NOMO-1 (cell line): ENCODE results near the gene TMEM86B.
"Not testable (repeated sequence)": the region's sequence is repeated elsewhere in the genome, so short reads cannot be mapped to it uniquely, and the experiment has no call there.

Source experiments
- DNase-seq, 2 experiments: peaks; one replicate each; lab custom pipeline; 2025; ENCODE audit not compliant: unreplicated experiment in 2 of 2; lab: John Stamatoyannopoulos, UW

The TMEM86B gene

DNA sequence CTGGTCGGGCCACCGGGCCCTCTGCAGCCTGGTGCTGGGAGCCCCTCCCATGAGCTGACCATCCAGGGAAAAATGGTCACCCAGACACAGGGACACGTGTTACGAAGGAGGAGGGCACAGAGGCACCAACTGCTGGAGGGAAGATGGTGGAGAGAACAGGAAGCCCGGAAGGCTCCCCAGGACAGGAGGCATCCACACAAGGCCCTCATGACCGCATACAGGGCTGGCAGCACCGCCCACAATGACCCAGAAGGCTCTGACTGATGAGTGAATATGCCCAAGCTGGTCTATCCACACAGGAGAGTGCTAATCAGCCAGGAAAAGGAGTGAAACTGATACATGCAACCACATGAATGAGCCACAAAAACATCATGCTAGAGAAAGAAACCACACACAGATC lies 14.0 kb upstream of the TMEM86B start:
- DNase-seq = no peak

DNA sequence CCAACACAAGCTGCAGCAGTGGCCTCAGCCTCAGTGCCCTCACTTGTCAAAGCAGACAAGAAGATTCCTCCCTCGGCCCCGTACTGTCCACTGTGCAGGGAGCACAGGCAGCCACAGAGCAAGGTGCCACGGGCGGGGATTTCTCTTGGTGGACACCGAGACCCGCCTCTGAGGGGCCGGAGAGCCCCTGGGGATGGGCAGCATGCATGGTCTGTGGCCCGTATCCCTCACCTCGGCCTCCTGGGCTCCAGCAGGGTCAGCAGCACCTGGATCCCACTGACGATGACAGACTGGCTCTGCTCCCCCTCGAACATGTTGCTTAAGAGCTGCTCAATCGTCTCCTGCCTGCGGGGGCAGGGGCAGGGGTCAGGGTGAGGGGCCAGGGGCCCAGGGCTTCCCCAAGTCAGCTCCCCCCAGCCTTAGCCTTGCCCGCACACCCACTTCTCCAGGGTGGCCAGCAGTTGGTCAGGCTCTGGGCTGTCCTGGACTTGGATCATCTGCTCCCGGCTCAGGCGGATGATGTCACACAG lies 13.4 kb upstream of the TMEM86B start:
- DNase-seq = no peak

DNA sequence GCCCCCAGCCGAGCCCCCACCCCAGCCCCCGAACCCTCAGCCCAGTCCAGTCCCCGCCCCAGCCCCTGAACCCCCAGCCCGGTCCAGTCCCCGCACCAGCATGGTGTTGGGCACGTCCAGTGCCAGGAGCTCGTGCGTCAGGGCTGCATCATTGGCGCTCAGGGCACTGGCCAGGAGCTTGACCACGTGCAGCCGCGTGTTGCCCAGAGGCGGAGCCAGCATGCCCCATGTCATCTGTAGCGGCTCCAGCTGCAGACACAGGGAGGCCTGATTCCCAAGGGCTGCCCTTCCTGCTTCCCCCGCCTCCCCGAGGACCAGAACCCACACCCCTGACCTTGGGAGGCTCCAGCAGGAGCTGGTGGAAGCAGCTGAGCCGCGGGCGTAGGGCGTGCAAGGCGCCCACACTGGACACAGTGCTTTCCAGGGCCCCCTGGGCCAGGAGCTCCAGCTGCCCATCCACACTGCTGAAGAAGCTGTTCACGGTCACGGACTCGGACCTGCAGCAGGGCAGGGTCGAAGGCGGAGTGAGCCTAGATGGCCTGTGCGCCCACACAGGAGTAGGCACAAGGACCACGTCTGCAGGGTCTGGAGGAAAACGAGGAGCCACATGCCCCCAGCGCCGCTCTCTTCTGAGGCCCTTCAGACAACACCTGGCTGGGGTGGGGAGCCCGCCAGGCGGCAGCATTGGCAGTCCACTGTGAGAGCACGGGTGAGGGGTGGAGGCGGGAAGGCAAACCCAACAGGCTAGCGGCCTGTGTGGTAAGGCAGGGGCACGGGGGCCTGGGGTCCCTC lies 12.8 kb upstream of the TMEM86B start:
- no peak for DNase-seq

DNA sequence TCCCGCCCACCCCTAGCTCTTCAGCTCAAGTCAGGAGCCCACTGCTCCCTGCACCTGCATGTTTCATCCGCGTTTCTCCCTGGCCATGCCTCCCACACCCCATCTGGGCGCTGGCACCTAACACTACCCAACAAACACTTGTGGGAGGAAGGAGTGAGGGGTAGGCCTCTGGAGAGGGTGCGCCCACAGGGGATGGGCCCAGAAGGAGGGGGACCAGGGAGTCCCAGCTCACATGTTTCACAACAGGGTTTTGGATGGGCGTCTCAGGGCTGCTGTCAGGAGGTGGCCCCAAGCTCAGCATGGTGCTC lies 12.1 kb upstream of the TMEM86B start:
- DNase-seq = no peak

DNA sequence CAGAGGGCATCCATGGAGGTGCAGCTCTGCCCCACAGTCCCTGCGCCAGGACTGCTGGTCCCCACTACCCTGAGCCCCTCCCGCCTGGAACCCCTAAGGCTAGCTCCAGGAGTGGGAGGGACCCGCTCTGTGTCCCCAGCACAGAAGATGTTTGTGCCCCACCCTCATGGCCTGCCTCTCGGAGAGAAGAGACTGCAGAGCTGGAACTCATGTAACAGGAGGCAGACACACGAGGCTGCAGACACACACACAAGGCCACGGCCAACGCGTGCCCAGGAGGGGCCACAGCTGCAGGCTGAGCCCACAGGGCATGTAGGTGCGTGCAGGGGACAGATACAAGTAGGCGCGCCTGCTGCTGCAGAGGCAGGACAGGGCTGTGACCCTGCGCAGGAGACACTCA lies 10.4 kb upstream of the TMEM86B start:
- no peak for DNase-seq

DNA sequence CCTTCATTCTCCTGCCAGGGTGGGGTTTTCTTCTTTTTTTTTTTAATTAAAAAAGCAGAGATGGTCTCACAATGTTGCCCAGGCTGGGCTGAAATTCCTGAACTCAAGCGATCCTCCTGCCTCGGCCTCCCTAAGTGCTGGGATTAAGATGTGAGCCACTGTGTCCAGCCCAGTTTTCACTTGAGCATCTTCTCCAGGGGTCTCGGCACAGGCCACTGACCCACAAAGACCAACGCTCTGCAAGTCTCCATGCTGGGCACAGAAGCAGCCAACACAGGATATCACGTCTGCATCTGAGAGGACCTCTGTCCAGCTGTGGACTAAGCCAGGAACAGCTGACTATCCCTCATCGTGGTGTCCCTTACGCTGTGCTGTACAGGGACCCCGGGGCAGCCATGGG lies 9.5 kb upstream of the TMEM86B start:
- DNase-seq = no peak

DNA sequence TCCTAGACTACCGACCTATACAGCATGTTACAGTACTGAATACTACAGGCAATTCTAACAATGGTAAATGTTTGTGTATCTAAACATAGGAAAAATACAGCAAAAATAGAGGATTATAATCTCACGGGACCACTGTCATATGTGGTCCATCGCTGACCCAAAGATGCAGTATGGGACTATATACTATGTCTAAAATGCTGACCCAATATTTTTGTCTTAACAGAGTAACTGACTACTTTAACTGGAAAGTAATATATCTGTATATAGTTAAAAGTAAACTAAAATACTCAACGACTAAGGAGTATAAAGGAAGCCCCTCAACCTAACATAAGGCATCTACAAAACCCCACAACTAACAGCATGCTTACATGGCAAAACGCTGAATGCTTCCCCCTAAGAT lies 4.4 kb upstream of the TMEM86B start:
- DNase-seq = no peak

DNA sequence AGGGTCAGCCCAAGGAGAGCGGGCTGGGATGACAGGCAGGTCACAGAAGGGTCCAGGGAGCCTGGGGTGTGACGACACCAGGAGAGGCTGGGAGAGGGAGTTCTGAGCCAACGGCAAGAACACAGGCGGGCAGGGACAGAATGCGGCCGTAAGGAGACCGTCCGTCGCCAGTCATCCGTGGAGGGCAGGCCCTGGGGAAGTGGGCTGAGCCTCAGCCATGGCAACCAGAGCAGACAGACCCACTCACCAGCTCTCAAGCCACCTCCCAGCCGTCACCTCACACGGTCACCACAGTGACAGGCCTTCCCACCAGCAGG lies 3.7 kb upstream of the TMEM86B start:
- no peak for DNase-seq

DNA sequence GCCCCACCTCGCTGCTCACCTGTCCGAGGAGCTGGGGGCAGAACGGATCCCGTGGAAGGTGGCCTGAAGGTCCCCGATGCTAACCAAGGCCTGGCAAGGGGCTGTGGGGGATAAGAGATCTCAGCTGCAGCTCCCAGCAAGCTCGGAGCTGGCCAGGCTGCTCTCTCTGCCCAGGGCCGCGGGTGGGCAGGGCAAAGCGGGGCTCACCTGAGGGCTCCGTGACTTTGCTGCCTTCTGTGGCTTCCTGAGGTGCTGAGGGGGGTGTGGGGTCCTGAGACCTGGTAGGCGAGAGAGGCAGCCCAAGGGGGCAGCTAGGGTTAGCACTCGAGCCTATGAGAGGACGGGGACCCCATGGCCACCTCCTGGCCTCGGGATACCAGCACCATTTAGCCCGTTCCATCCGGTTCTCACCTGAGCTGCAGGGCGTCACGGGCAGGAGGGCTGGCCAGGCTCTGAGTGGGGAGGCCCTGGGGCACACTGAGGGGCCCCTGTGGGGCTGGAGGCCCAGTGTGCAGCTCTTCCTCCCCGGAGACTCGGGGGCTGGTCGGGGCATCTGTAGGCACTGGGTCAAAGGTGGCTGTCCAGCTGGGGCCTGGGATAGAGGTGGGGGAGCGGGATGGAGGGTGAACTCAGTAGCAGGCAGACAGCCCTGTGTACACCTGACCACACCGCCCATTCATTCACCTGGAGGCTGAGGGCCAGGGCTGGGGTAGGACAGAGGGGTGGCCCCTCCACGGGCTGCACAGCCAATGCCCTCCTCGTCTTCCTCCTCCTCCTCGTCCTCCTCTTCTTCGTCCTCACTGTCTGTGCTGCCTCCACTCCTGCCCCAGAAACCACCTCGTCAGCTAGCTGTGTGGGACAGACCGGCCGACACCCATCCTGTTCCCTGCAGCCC lies 3.1 kb upstream of the TMEM86B start:
- DNase-seq = no peak

DNA sequence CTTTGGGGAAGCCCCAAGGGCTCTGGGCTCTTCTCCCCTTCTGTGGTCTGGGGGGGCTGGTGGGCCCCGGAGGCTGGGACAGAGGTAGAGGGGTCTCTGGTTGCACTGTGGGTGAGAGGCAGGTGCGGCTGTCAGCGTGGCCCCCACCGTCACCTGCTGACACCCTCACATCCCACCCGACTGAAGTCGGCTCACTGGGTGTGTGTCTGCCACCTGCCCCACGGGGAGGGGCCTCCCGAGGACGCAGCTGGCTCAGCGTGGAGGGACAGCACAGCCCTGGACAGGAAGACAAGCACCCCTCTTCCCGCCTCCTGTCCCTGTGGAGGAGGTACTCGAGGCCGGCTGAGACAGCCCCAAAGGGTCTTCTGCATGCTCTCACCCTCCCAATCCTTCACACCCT lies 2.2 kb upstream of the TMEM86B start:
- no peak for DNase-seq

DNA sequence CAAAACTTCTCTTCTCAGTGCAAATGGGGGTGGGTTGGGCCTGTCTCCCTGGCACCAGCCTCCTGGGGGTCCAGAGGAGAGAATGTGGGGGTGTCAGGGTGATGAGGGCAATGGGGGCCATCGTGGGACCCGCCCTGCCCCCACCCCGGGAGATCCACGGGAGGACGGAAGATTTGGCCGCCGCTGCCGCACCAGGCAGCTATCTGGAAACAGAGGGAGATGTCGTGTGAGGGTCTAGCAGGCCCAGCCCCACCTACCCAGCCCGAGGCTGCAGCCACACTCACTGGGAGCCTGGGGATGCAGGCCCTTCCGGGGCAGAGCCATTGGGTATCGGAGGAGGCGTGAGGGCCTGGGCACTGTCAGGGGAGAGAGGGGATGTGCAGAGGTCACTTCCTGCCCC lies 1.8 kb upstream of the TMEM86B start:
- DNase-seq = no peak

DNA sequence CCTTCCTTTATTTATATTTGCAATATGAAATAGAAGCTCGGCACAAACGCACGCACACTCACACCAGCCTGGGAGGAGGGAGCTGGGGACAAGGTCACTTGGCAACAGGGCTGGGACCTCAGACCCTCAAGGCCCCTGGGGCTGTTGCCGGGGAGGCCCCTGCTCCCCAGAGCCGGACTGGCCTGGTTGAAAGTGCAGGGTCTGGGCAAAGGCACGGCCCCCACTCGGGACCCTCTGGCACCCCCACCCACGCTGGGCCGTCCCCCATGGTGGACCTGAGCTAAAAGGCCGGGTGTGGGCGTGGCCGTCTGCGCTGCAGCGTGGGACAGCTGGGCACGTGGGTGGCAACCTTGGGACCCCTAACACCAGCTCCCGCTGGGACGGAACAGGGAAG lies 1.2 kb upstream of the TMEM86B start:
- no peak for DNase-seq

DNA sequence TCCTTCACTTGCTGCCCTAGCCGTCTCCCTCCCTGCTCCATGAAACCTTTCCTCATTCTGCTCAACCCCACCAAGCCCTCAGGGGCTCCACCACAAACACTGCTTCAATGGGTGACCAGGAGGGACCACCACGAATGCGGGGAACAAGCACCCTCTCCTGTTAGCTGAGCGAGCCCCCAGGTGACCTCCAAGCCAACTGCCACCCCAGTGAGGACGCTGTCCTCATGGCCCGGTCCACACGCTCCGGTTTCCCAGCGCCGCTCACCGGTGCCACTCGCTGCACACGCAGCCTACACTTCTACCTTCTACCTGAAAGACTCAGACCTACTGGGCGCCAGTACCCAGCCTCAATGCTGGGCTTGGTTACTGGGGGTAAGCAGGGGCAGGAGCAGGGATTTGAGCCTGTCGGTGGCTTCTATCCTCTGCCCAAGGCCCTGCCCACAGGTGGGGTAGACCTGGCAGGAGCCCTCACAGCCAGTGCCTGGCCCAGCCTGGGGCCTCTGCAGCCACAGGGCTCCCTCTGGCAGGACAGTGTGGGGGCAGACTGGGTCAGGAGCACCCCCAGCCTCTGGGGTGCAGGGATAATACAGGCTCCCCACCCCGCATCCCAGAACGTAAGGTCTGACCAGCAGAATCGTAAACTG lies 704 bp upstream of the TMEM86B start:
- no peak for DNase-seq

DNA sequence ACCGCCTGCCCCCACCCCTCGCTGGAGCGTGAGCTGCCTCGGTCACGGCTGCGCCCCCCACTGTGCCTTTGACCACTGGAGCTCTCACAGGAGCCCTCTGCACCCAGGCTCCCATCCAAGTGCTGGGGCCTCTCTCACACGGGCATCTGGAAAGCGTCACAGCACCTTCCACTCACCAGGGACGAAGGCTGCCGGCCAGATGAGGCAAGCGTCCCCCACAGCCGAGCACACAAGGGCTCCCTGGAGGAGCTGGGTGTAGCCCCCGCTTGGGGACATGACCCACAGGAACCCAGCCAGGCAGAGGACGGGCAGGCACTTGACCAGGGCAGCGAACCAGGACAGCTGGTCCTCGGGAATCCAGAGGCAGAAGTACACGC lies 560 bp downstream of the TMEM86B start:
- DNase-seq = no peak

DNA sequence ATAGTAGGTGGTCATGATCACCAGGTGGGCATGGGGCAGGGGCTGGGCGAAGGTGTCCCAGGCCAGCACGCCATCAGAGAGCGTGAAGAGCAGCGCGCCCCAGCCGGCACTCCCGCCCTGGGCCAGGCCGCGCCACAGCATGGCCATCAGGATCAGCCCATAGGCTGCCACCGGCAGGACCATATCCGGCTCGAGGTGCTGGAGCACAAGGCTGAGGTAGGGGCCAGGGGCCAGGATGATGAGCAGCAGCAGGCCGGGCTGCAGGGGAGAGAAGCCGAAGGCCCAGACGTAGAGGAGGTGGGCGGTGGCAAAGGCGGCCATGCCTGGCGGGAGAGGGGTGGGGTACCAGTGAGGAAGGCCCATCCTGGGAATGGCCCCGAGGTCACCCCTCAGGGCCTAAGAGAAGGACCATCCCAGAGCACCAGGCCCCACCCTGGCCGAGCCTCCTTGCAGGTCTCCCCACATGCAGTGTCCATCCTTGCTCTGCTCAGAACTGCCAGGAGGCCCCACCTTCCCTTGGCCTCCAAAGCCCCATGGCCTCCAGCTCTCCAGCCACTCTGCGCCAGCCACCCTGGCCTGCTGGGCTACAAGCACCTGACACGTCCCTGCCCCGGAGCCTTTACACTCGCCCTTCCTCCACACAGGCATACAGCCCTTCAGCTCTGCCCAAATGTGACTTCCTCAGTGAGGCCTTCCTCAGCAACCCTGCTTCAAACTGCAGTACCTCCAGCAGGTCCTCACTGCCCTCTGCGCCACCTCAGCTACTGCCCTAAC lies 1.1 kb downstream of the TMEM86B start:
- no peak for DNase-seq

DNA sequence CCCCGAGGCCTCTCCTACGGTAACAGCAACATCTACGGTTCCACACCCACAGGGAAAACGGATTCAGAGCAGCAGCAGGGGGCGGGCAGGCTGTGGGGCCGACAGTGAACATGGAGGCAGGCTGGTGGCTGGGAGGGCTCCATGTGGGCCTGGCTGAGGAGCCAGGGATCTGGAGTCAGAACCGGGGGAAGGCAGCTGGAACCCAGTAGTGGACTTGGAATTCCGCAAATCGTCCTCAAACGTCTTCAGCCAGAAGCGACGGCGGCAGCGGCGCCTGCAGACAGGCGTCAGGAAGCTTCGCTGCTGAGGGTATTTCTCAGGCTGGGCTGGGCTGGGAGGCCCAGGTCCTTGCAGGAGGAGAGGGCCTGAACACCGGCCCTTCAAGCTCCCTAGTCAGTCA lies 1.8 kb downstream of the TMEM86B start:
- no peak for DNase-seq

DNA sequence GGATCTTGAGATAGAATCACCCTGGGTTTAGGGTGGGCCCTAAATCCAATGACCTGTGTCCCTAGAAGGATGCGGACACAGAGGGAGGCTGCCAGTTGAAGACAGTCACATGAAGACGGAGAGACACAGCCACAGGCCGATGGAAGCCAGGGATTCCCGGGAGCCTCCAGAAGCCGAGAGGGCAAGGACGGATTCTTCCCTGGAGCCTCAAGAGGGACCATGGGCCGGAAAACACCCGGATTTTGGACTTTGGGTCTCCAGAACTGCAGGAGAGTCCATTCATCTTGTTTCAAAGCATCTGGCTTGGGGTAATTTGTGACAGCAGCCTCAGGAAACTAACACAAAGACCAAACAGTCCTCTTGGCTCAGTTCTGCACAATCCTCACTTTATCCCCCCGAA lies 2.3 kb downstream of the TMEM86B start:
- DNase-seq = no peak

DNA sequence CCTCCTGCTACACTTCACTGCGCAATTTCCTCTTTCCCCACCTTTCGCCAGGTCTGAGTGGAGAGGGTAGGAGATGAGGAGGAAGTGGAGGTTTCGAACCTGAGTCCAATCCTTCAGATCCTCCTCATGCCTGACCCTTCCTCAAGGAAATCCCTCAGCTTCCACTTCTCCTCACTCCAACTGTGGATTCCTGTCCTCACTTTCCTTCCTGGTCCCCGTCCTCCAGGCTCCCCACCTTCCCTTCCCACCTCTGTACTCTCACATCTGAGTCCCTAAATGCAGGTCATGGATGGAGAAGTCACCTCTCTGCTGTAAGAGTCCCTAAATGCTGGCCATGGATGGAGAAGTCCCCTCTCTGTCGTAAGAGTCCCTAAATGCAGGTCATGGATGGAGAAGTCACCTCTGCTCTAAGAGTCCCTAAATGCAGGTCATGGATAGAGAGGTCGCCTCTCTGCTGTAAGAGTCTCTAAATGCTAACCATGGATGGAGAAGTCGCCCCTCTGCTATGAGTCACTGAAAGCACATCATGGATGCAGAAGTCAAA lies 3.1 kb downstream of the TMEM86B start:
- no peak for DNase-seq

DNA sequence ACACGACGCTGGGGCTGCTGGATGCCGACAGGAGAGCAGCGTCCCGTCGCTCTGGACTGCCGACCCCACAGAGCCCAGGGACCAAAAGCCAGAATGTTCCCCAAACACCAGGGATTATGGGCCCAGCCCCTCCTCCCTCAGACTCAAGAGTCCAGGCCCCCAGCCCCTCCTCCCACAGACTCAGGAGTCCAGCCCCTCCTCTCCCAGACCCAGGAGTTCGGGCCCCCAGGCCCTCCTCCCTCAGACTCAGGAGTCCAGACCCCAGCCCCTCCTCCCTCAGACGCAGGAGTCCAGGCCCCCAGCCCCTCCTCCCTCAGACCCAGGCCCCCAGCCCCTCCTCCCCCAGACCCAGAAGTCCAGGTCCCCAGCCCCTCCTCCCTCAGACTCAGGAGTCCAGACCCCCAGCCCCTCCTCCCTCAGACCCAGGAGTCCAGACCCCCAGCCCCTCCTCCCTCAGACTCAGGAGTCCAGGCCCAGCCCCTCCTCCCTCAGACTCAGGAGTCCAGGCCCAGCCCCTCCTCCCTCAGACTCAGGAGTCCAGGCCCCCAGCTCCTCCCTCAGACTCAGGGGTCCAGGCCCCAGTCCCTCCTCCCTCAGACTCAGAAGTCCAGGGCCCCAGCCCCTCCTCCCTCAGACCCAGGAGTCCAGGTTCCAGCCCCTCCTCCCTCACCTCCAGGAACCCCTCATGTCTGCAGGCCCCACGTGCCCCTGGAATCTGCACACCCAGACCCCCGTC lies 3.7 kb downstream of the TMEM86B start:
- DNase-seq = not testable (repeated sequence)

DNA sequence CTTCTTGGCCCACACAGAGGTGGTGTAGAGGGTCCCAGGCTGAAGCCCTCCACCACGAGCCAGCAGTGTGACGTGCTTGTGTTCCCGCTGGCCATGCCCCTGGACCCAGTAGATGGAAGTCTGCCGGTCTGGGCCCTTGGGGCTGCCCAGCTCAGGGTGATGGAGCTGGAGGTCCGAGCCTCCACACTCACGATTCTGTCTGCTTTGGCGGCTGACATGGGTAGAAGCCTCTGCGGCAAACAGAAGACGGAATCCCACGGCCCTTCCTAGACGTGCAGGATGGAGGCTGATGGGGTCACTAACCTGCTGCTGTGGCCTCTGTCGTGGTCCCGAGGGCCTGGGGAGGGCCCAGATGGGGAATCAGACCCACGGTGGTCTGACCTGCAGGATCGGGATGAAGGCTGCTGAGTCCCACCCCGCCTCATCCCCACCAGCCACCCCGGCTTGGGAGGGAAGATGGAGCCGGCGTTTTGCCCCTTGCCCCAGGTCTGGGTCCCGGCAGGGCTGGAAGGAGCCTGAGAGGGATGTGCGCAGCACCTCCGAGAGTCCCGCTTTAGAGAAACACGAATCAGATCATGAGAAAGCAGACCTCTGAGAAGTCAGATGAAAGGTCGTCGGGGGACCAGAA lies 4.4 kb downstream of the TMEM86B start:
- no peak for DNase-seq
